GM12891 (cell line): ENCODE results near the gene ZIC5.

Source experiments
- POLR2A ChIP-seq: IDR thresholded peaks from 2 replicates; pipeline ENCODE4 v1.6.1; 2011; ENCODE audit warnings: low read depth, low read length, control low read depth
- POLR2AphosphoS5 ChIP-seq: IDR thresholded peaks from 2 replicates; pipeline ENCODE4 v1.6.1; 2011; ENCODE audit warnings: low read depth, low read length, control low read depth
- TAF1 ChIP-seq: IDR thresholded peaks from 2 replicates; pipeline ENCODE4 v1.6.1; 2011; ENCODE audit warnings: low read depth, low read length, control low read depth

- TF ChIP-seq POLR2A (no peak), POLR2AphosphoS5 (no peak), TAF1 (no peak)
Observed at GRCh38 chr13:99919132-99919531, 52.4 kb downstream of the ZIC5 start.
